Trophoblast cell (in vitro differentiated cells and primary cell): ENCODE results near the gene PAMR1.
A peak's percentile ranks its signal among the peaks of the same experiment; 100 is the strongest.

Source experiments
- DNase-seq, 2 donors: peaks; one replicate each; pipeline ENCODE4 v3.0.0-alpha.2; 2016
- H2AFZ ChIP-seq: 2 replicates; pipeline ENCODE4 v1.6.1; 2013; ENCODE audit warnings: low read length, moderate library complexity, mild to moderate bottlenecking; ENCODE audit not compliant: insufficient read depth, poor library complexity
- H2AK5ac ChIP-seq: 2 replicates; pipeline ENCODE4 v1.6.1; 2013; ENCODE audit warnings: mild to moderate bottlenecking, low read length
- H2BK120ac ChIP-seq: 2 replicates; pipeline ENCODE4 v1.6.1; 2013; ENCODE audit warnings: low read length, mild to moderate bottlenecking, moderate library complexity; ENCODE audit not compliant: insufficient read depth, poor library complexity
- H2BK12ac ChIP-seq: 2 replicates; pipeline ENCODE4 v1.6.1; 2013; ENCODE audit warnings: mild to moderate bottlenecking, low read length, moderate library complexity
- H2BK5ac ChIP-seq: 2 replicates; pipeline ENCODE4 v1.6.1; 2013; ENCODE audit warnings: low read length, low read depth, moderate library complexity, mild to moderate bottlenecking; ENCODE audit not compliant: poor library complexity
- H3K14ac ChIP-seq: 2 replicates; pipeline ENCODE4 v1.6.1; 2013; ENCODE audit warnings: mild to moderate bottlenecking, low read length
- H3K18ac ChIP-seq: 2 replicates; pipeline ENCODE4 v1.6.1; 2013; ENCODE audit warnings: mild to moderate bottlenecking, low read length
- H3K23ac ChIP-seq: 2 replicates; pipeline ENCODE4 v1.6.1; 2013; ENCODE audit warnings: low read length
- H3K27ac ChIP-seq: 2 replicates; pipeline ENCODE4 v1.5.1; 2013; ENCODE audit warnings: low read depth, mild to moderate bottlenecking, inconsistent platforms, low read length, moderate library complexity
- H3K27me3 ChIP-seq: 2 replicates; pipeline ENCODE4 v1.6.1; 2013; ENCODE audit warnings: inconsistent platforms, mild to moderate bottlenecking, low read length, moderate library complexity; ENCODE audit not compliant: insufficient read depth
- H3K36me3 ChIP-seq, 2 experiments: 1 replicate in 1 of 2; 2 replicates in 1 of 2; pipeline ENCODE4 v1.6.1; 2013; ENCODE audit warnings: low read length in 2 of 2, mild to moderate bottlenecking in 2 of 2, moderate library complexity in 1 of 2; ENCODE audit not compliant: insufficient read depth in 2 of 2, control insufficient read depth in 1 of 2
- H3K4ac ChIP-seq: 2 replicates; pipeline ENCODE4 v1.6.1; 2013; ENCODE audit warnings: low read depth, mild to moderate bottlenecking, low read length, moderate library complexity
- H3K4me1 ChIP-seq, 2 experiments: 1 replicate in 1 of 2; 2 replicates in 1 of 2; pipeline ENCODE4 v1.6.1; 2013; ENCODE audit warnings: low read length in 2 of 2, mild to moderate bottlenecking in 2 of 2, moderate library complexity in 1 of 2; ENCODE audit not compliant: insufficient read depth in 2 of 2, control insufficient read depth in 1 of 2
- H3K4me2 ChIP-seq: 2 replicates; pipeline ENCODE4 v1.6.1; 2013; ENCODE audit warnings: inconsistent platforms, mild to moderate bottlenecking, low read length, moderate library complexity
- H3K4me3 ChIP-seq: 2 replicates; pipeline ENCODE4 v1.5.1; 2013; ENCODE audit warnings: mild to moderate bottlenecking, low read depth, low read length, inconsistent platforms
- H3K79me1 ChIP-seq: one replicate; pipeline ENCODE4 v1.6.1; 2013; ENCODE audit warnings: low read length
- H3K79me2 ChIP-seq: 2 replicates; pipeline ENCODE4 v1.6.1; 2013; ENCODE audit warnings: low read length, mild to moderate bottlenecking; ENCODE audit not compliant: control insufficient read depth, insufficient read depth, poor library complexity
- H3K9ac ChIP-seq: 2 replicates; pipeline ENCODE4 v1.6.1; 2013; ENCODE audit warnings: mild to moderate bottlenecking, low read length
- H3K9me3 ChIP-seq: 2 replicates; pipeline ENCODE4 v1.6.1; 2013; ENCODE audit warnings: low read depth, mild to moderate bottlenecking, control low read depth, inconsistent platforms, low read length; ENCODE audit not compliant: insufficient read depth
- H4K12ac ChIP-seq: 2 replicates; pipeline ENCODE4 v1.6.1; 2013; ENCODE audit warnings: low read depth, mild to moderate bottlenecking, low read length, moderate library complexity
- H4K8ac ChIP-seq: 2 replicates; pipeline ENCODE4 v1.6.1; 2013; ENCODE audit warnings: low read depth, mild to moderate bottlenecking, low read length, moderate library complexity
- H4K91ac ChIP-seq: one replicate; pipeline ENCODE4 v1.6.1; 2013; ENCODE audit warnings: low read depth, mild to moderate bottlenecking, low read length, moderate library complexity
- WGBS: extraction: QIAGEN DNeasy Blood & Tissue Kit; methylation state at CpG from one replicate; pipeline ENCODE4 v1.1.7; 2013; ENCODE audit warnings: missing lambda C conversion rate; ENCODE audit not compliant: insufficient read length, insufficient coverage; ENCODE audit errors: extremely low coverage; 5-methylcytosine and 5-hydroxymethylcytosine counted together

Gene PAMR1

GRCh38 chr11:35418282-35419183 lies 106.9 kb downstream of the PAMR1 start:
- Histone ChIP-seq H3K14ac (no peak overlapping the region), H3K27ac (no peak overlapping the region), H3K9ac (no peak overlapping the region), H4K12ac (no peak overlapping the region), H2AFZ (no peak overlapping the region), H3K4ac (no peak overlapping the region), H3K36me3 (no peaks in the 10 kb centered on the region), H3K18ac (no peak overlapping the region), H2BK5ac (no peak overlapping the region), H3K23ac (no peak overlapping the region), H2BK120ac (no peak overlapping the region), H3K4me1 (peaks cover 13 to 15% of the 10 kb centered on the region in 2 experiments), H3K4me3 (peak overlapping the region; percentile 65), H3K27me3 (peaks cover 54% of the 10 kb centered on the region), H2BK12ac (no peak overlapping the region), H2AK5ac (no peak overlapping the region), H3K79me2 (no peaks in the 10 kb centered on the region), H4K91ac (no peak overlapping the region), H4K8ac (no peak overlapping the region), H3K4me2 (peak overlapping the region; percentile 93), H3K79me1 (no peaks in the 10 kb centered on the region), H3K9me3 (peaks cover 2% of the 10 kb centered on the region)
- WGBS: no CpG with 5 or more reads among the region's 69 CpGs
- peak; percentile 9 to 33 for DNase-seq

- no CpG with 5 or more reads among the region's 2 CpGs for WGBS
Observed at GRCh38 chr11:35415487-35415886, 109.9 kb downstream of the PAMR1 start.

GRCh38 chr11:35414776-35415175 lies 110.6 kb downstream of the PAMR1 start:
- H3K23ac ChIP-seq: no peak overlapping the region

More at GRCh38 chr11:35415487-35415886, 109.9 kb downstream of the PAMR1 start:
- Histone ChIP-seq H3K4me3 (no peak overlapping the region), H3K18ac (no peak overlapping the region), H2BK5ac (no peak overlapping the region), H4K91ac (no peak overlapping the region), H3K23ac (no peak overlapping the region), H3K27me3 (peaks cover 41% of the 10 kb centered on the region), H3K36me3 (no peaks in the 10 kb centered on the region), H4K8ac (no peak overlapping the region), H3K14ac (no peak overlapping the region), H2BK12ac (no peak overlapping the region), H3K79me2 (no peaks in the 10 kb centered on the region), H2BK120ac (no peak overlapping the region), H3K27ac (no peak overlapping the region), H2AFZ (no peak overlapping the region), H3K9me3 (peaks cover 2% of the 10 kb centered on the region), H4K12ac (no peak overlapping the region), H3K9ac (no peak overlapping the region), H3K4ac (no peak overlapping the region), H3K4me2 (no peak overlapping the region), H3K4me1 (peaks cover 13 to 15% of the 10 kb centered on the region in 2 experiments), H3K79me1 (no peaks in the 10 kb centered on the region), H2AK5ac (no peak overlapping the region)
- DNase-seq: no peak

GRCh38 chr11:35414311-35414710 lies 111.1 kb downstream of the PAMR1 start:
- peaks cover 30% of the 10 kb centered on the region for H3K27me3 ChIP-seq
- H3K4me1 ChIP-seq: peaks cover 5 to 10% of the 10 kb centered on the region in 2 experiments
- H3K23ac ChIP-seq: no peak overlapping the region
- DNase-seq: no peak
- H3K4ac ChIP-seq: no peak overlapping the region
- no peak overlapping the region for H2AFZ ChIP-seq
- no peaks in the 10 kb centered on the region for H3K9me3 ChIP-seq
- H3K27ac ChIP-seq: no peak overlapping the region
- no peak overlapping the region for H4K12ac ChIP-seq
- H2BK120ac ChIP-seq: no peak overlapping the region
- no peak overlapping the region for H3K9ac ChIP-seq
- no peak overlapping the region for H3K4me2 ChIP-seq
- WGBS: no CpG with 5 or more reads among the region's 6 CpGs
- no peak overlapping the region for H4K91ac ChIP-seq
- no peak overlapping the region for H2BK5ac ChIP-seq
- no peak overlapping the region for H3K14ac ChIP-seq
- no peak overlapping the region for H2BK12ac ChIP-seq
- H3K36me3 ChIP-seq: no peaks in the 10 kb centered on the region
- no peak overlapping the region for H4K8ac ChIP-seq
- H3K4me3 ChIP-seq: no peak overlapping the region
- no peaks in the 10 kb centered on the region for H3K79me2 ChIP-seq
- no peak overlapping the region for H3K18ac ChIP-seq
- no peaks in the 10 kb centered on the region for H3K79me1 ChIP-seq
- no peak overlapping the region for H2AK5ac ChIP-seq

More at GRCh38 chr11:35414776-35415175, 110.6 kb downstream of the PAMR1 start:
- Histone ChIP-seq H3K79me2 (no peaks in the 10 kb centered on the region), H2AFZ (no peak overlapping the region), H4K12ac (no peak overlapping the region), H3K9ac (no peak overlapping the region), H3K36me3 (no peaks in the 10 kb centered on the region), H2AK5ac (no peak overlapping the region), H2BK120ac (no peak overlapping the region), H4K8ac (no peak overlapping the region), H3K4me2 (no peak overlapping the region), H3K4me1 (peaks cover 9 to 13% of the 10 kb centered on the region in 2 experiments), H3K18ac (no peak overlapping the region), H3K79me1 (no peaks in the 10 kb centered on the region), H3K4ac (no peak overlapping the region), H3K27ac (no peak overlapping the region), H2BK5ac (no peak overlapping the region), H4K91ac (no peak overlapping the region), H2BK12ac (no peak overlapping the region), H3K4me3 (no peak overlapping the region), H3K9me3 (peaks cover 2% of the 10 kb centered on the region), H3K14ac (no peak overlapping the region), H3K27me3 (peaks cover 34% of the 10 kb centered on the region)
- DNase-seq: no peak
- no CpG with 5 or more reads among the region's 2 CpGs for WGBS
